Measurements from ENCODE around the gene HHAT. TPM values are rescaled to one million over a fixed set of nuclear protein-coding genes. Genes with fewer than 3 reads are reported as not detected.
A peak's percentile ranks its signal among the peaks of the same experiment; 100 is the strongest.

Gene HHAT
- 4.3 TPM for total RNA-seq
- long read RNA-seq, partial matches to known transcripts, result 5 of 12 reads
- long read RNA-seq, other reads (novel, unspliced or antisense), result 3 of 12 reads

DNA sequence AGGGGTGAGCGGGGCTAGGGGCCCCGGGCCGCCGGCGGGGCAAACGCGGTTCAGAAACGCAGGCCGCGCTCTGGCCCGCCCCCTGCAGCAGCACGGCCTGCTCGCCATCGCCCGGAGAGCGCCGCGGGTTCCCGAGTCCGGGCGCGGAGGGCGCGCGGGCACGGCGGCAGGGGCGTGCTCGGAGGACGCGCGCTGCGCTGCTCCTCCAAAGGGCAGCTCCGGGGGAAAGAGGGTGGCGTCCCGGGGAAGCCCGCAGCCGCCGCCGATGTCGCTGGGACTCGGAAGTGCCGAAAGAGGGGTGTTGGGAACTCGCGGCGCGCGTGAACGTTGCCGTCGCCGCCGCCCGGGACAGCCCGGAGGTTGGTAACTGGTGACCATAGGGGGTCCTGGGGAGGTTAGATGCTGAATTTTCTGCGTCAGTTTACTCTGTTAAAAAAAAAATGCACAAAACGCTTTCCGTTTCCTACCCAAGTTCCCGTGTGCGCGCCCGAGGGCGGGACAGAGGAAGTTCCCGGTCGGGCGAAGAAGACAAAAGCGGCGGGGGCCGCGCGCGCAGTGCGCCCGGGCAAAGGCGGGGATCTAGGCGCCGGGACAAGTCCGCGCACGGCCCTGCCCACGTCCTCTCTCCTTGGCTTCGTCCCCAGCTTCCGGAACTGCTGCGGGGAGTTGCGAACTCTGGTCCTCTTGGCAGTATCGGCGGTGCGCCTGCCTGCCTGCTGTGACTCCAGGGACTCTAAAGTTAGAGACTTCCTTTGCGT lies at the start of gene HHAT:
Gene HHAT, plus strand, starts transcription at position 157 of the 758 bp plus-strand sequence. CDS start 20,074 bp downstream, outside the sequence.
- Histone ChIP-seq H3K36me3 (no peaks in the 10 kb centered on the region), H3K4me1 (peaks cover 14% of the 10 kb centered on the region), H3K27ac (peak within 1 kb of the TSS; percentile 97), H3K4me3 (peak within 1 kb of the TSS; percentile 88), H3K9me3 (no peaks in the 10 kb centered on the region), H3K27me3 (no peaks in the 10 kb centered on the region)
- DNase-seq (peak; percentile 95), ATAC-seq (peak; percentile 97)
- intact Hi-C loops (cut with DNase I), result no loop called here
- TF ChIP-seq, protein P1, sequence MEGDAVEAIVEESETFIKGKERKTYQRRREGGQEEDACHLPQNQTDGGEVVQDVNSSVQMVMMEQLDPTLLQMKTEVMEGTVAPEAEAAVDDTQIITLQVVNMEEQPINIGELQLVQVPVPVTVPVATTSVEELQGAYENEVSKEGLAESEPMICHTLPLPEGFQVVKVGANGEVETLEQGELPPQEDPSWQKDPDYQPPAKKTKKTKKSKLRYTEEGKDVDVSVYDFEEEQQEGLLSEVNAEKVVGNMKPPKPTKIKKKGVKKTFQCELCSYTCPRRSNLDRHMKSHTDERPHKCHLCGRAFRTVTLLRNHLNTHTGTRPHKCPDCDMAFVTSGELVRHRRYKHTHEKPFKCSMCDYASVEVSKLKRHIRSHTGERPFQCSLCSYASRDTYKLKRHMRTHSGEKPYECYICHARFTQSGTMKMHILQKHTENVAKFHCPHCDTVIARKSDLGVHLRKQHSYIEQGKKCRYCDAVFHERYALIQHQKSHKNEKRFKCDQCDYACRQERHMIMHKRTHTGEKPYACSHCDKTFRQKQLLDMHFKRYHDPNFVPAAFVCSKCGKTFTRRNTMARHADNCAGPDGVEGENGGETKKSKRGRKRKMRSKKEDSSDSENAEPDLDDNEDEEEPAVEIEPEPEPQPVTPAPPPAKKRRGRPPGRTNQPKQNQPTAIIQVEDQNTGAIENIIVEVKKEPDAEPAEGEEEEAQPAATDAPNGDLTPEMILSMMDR (IDR thresholded peaks at IDR 0.05), result peak; percentile 24

DNA sequence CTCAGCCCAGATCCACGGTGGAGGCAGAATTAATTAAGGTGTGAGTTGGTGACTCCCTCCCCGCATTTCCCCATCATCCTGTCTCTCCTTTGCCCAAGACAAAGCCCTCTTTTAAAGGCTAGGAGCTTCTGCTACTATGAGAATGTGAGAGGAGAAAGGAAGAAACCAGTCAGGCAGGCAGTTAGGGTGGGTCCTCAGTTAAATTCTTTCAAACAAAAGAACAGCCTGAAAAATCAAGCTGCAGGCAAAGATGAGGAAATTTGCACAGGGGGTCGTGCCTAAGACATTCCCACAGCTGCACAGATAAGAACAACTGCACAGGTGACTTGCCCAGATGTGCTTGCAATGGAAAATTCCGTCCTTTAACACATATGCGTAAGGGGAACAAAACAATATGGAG lies 48.5 kb upstream of the HHAT start:
- peaks cover 6% of the 10 kb centered on the region for H3K9me3 ChIP-seq
- H3K36me3 ChIP-seq, result no peaks in the 10 kb centered on the region
- no peak for ATAC-seq
- no peak for DNase-seq
- no peak overlapping the region for H3K4me3 ChIP-seq
- no peak overlapping the region for H3K27ac ChIP-seq
- peaks cover 6% of the 10 kb centered on the region for H3K27me3 ChIP-seq
- no peaks in the 10 kb centered on the region for H3K4me1 ChIP-seq
- TF ChIP-seq, protein P1 (IDR thresholded peaks at IDR 0.05), result no peak
- intact Hi-C loops (cut with DNase I), result no loop called here

DNA sequence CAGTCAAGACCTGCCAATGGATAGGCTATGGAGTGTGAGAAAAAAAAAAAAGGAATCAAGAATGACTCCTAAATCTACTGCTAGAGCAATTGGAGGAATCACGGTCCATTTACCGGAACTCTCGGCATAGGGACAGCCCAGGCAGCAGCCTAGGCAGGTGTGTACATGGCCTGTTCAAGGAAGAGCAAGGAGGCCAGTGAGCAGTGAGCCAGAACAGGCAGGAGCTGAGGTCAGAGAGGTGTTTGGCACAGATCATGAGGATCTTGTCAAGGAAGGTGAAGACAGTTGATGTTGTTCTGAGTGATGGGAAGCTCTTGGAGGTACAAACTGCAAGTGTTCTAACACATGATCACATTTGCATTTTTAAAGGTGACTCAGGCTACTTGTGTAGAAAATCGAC lies 40.6 kb upstream of the HHAT start:
- no peak for ATAC-seq
- no peak overlapping the region for H3K27ac ChIP-seq
- no peaks in the 10 kb centered on the region for H3K9me3 ChIP-seq
- intact Hi-C loops (cut with DNase I), result no loop called here
- H3K4me3 ChIP-seq, result no peak overlapping the region
- TF ChIP-seq, protein P1 (IDR thresholded peaks at IDR 0.05), result no peak
- no peaks in the 10 kb centered on the region for H3K36me3 ChIP-seq
- peaks cover 13% of the 10 kb centered on the region for H3K4me1 ChIP-seq
- H3K27me3 ChIP-seq, result peaks cover 3% of the 10 kb centered on the region
- no peak for DNase-seq

DNA sequence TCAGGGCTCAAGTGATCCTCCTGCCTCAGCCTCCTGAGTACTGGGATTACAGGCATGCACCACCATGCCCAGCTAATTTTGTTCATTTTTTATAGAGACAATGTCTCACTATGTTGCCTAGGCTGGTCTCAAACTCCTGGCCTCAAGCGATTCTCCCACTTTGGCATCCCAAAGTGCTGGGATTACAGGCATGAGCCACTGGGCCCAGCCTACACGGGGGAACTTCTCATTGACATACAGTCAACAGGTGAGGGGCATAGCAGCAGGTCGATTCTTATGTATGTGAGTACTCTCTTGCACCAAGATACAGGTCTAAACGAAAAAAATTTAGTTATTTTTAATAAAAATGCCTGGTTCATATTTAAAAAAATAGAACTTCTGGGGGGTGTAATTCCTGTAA lies 39.5 kb upstream of the HHAT start:
- H3K4me1 ChIP-seq, result peaks cover 21% of the 10 kb centered on the region
- H3K27me3 ChIP-seq, result no peaks in the 10 kb centered on the region
- DNase-seq (no peak), ATAC-seq (no peak)
- H3K9me3 ChIP-seq, result no peaks in the 10 kb centered on the region
- intact Hi-C loops (cut with DNase I), result no loop called here
- TF ChIP-seq, protein P1 (IDR thresholded peaks at IDR 0.05), result no peak
- H3K36me3 ChIP-seq, result no peaks in the 10 kb centered on the region
- no peak overlapping the region for H3K4me3 ChIP-seq
- no peak overlapping the region for H3K27ac ChIP-seq

DNA sequence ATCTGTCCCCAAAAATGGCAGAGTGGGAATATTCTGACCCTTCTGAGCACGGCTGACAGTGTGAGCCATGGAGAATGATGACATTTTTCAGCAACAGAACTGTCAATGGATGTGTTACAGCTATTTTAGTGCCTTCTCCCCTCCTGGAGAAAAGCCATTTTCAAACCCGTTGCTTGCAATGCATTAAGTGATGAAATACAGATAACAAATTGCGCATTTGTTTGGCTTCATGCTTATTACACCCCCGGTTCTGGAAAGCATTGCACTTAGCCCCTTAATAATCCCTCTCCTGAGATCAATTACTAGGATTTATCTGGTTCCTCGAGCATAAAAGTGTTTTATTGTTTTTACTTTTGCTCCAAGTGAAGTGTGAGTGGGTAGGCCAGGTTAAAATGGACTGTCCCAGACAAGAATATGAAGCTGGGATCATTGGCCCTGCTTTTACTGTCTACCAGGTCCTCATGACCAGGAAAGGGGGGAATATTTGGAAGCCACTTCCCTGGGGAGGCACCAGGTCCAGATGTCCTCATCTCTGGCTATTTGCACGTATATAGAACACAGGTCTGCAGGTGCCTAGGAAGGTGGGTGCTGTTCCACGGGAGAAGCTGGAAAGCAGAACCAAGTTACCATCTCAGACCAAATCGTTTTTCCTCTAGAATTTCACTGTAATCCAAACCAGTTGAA lies 37.5 kb upstream of the HHAT start:
- Histone ChIP-seq H3K36me3 (no peaks in the 10 kb centered on the region), H3K4me1 (peaks cover 27% of the 10 kb centered on the region), H3K9me3 (no peaks in the 10 kb centered on the region), H3K27me3 (no peaks in the 10 kb centered on the region), H3K4me3 (no peak overlapping the region), H3K27ac (no peak overlapping the region)
- intact Hi-C loops (cut with DNase I), result no loop called here
- ATAC-seq (no peak), DNase-seq (no peak)
- TF ChIP-seq, protein P1 (IDR thresholded peaks at IDR 0.05), result no peak

All from upper lobe of right lung (tissue), 1 donor.